BLaER1 treated with 17β-estradiol and CSF1 and Interleukin-3, amounts not matched to agents 10 nM and 100 nM (cell line): Measurements from ENCODE around the gene FNDC3B.

ENCODE experiments used
- H3K27ac ChIP-seq, 11 experiments: shearing (Covaris generic); formaldehyde crosslinking; 2 replicates each; pipeline ENCODE4 v1.8.1; 2022
- H3K27me3 ChIP-seq, 11 experiments: shearing (Covaris generic); formaldehyde crosslinking; 2 replicates each; pipeline ENCODE4 v1.8.1; 2022
- H3K36me3 ChIP-seq, 11 experiments: shearing (Covaris generic); formaldehyde crosslinking; 2 replicates each; pipeline ENCODE4 v1.8.1; 2022
- H3K4me1 ChIP-seq, 10 experiments: shearing (Covaris generic); formaldehyde crosslinking; 2 replicates each; pipeline ENCODE4 v1.8.1; 2022
- H3K4me2 ChIP-seq, 11 experiments: shearing (Covaris generic); formaldehyde crosslinking; 2 replicates each; pipeline ENCODE4 v1.8.1; 2022
- H3K4me3 ChIP-seq, 10 experiments: shearing (Covaris generic); formaldehyde crosslinking; 2 replicates each; pipeline ENCODE4 v1.8.1; 2022
- H3K9ac ChIP-seq, 11 experiments: shearing (Covaris generic); formaldehyde crosslinking; 2 replicates each; pipeline ENCODE4 v1.8.1; 2022
- H3K9me3 ChIP-seq, 11 experiments: shearing (Covaris generic); formaldehyde crosslinking; replicated peaks in 1 of 11; 2 replicates each; pipeline ENCODE4 v1.8.1; 2022
- H4K20me1 ChIP-seq, 11 experiments: shearing (Covaris generic); formaldehyde crosslinking; 2 replicates each; pipeline ENCODE4 v1.8.1; 2022
- Cebpa-rat ChIP-seq, 11 experiments: shearing (Covaris generic); IDR thresholded peaks; 2 replicates each; pipeline ENCODE4 v1.8.1; 2022

Gene FNDC3B

GRCh38 chr3:172143739-172144497 is 104.5 kb downstream of the FNDC3B start:
- no peak for TF ChIP-seq Cebpa-rat (IDR thresholded peaks at IDR 0.05)
- no peaks in the 10 kb centered on the region for H3K27me3 ChIP-seq
- H3K9me3 ChIP-seq, result no peaks in the 10 kb centered on the region
- no peak overlapping the region for H3K9ac ChIP-seq
- H3K4me1 ChIP-seq, result peaks cover 11 to 97% (median 65%) of the 10 kb centered on the region in 10 experiments; a peak in 19 of 20 replicates
- peak overlapping the region in 1 of 11 experiments; percentile 39; a peak in 3 of 22 replicates for H3K27ac ChIP-seq
- H3K4me3 ChIP-seq, result no peak overlapping the region
- H4K20me1 ChIP-seq, result peaks cover 0 to 51% (median 7%) of the 10 kb centered on the region in 11 experiments; a peak in 7 of 22 replicates
- peak overlapping the region in 3 of 11 experiments; percentile 64 to 75 (median 65); a peak in 6 of 22 replicates for H3K4me2 ChIP-seq
- H3K36me3 ChIP-seq, result peaks cover 0 to 9% (median 0%) of the 10 kb centered on the region in 11 experiments; a peak in 5 of 22 replicates

DNA sequence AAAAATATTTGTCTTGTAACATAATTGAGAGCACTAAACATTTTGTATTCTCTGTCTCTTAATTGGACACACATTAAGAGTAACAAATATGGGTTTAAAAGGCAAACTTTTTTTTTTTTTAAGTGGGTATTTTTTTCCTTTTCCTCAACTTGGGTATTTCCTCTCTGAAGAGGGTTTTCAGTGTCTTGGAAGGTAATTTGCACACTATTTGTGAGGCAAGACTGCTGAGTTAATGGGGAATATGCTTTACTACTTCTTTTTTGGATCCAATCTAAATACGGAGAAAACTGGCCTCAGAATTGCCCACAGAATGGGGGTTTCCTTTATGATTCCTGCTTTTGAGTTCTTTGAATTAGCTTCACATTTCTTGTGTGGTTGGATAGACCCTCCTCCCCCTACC is 105.2 kb downstream of the FNDC3B start:
- Histone ChIP-seq H3K4me2 (peak overlapping the region in 5 of 11 experiments; percentile 7 to 75 (median 64); a peak in 9 of 22 replicates), H3K4me3 (no peak overlapping the region), H3K27ac (peak overlapping the region in 2 of 11 experiments; percentile 8 to 39; a peak in 3 of 22 replicates), H3K4me1 (peaks cover 11 to 97% (median 62%) of the 10 kb centered on the region in 10 experiments; a peak in 19 of 20 replicates), H3K36me3 (peaks cover 0 to 8% (median 0%) of the 10 kb centered on the region in 11 experiments; a peak in 5 of 22 replicates), H3K9me3 (no peaks in the 10 kb centered on the region), H3K27me3 (no peaks in the 10 kb centered on the region), H3K9ac (peak overlapping the region in 1 of 11 experiments; percentile 25; a peak in 1 of 22 replicates), H4K20me1 (peaks cover 0 to 56% (median 7%) of the 10 kb centered on the region in 11 experiments; a peak in 7 of 22 replicates)
- no peak for TF ChIP-seq Cebpa-rat (IDR thresholded peaks at IDR 0.05)

DNA sequence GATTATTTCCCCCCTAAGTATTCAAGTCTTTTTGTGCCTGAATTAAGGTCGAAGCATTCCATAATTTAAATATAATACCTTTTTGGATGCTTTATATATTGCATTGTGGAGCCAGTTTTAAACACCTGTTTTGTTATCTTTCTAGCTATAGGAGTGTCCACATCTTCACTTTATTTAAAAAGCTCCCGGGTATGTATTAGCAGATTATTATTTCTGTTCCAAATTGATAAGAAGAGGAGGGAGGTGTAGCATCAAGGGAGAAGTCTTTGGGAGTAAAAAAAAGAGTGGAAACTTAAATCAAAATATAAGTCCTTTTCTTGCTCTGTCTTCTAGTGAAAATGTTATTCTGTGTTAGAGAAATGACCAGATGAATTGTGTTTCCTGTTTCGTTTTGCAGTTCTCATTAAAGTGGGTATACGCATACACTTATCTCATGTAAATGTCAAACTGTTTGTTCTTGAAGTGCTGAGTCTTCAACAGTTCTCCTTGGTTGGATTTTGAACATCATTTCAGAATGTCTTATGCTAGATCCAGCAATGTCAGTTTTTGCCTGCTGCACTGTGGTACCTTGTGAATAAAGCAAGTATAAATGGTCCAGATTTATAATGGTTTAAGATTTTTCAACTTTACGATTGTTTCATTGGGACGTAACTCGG is 105.8 kb downstream of the FNDC3B start:
- peaks cover 0 to 56% (median 7%) of the 10 kb centered on the region in 11 experiments; a peak in 7 of 22 replicates for H4K20me1 ChIP-seq
- H3K36me3 ChIP-seq, result peaks cover 0 to 4% (median 0%) of the 10 kb centered on the region in 11 experiments; a peak in 3 of 22 replicates
- H3K9me3 ChIP-seq, result no peaks in the 10 kb centered on the region
- peak overlapping the region in 1 of 11 experiments; percentile 25; a peak in 1 of 22 replicates for H3K9ac ChIP-seq
- peak overlapping the region in 5 of 11 experiments; percentile 7 to 75 (median 64); a peak in 9 of 22 replicates for H3K4me2 ChIP-seq
- H3K27me3 ChIP-seq, result no peaks in the 10 kb centered on the region
- H3K27ac ChIP-seq, result peak overlapping the region in 3 of 11 experiments; percentile 2 to 39 (median 8); a peak in 4 of 22 replicates
- peaks cover 6 to 97% (median 56%) of the 10 kb centered on the region in 10 experiments; a peak in 19 of 20 replicates for H3K4me1 ChIP-seq
- H3K4me3 ChIP-seq, result no peak overlapping the region
- no peak for TF ChIP-seq Cebpa-rat (IDR thresholded peaks at IDR 0.05)

DNA sequence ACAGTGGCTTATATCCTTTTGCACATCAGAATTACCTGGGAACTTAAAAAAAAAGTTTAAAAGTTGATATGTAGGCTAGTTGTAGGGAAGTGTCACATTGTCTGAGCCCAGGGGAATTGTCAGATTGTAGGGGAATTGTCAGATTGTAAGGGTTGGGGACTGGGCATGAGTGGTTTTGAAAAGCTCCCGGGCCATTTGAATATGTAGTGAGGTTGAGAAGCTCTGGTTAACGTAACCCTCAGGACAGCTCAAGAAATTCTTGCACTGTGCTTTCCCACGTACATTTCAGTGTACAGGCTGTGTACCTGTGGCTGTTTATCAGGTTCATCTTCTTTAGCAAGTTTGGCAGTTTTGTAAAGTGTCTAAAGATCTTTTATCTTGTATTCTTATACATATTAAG is 107.0 kb downstream of the FNDC3B start:
- no peak for TF ChIP-seq Cebpa-rat (IDR thresholded peaks at IDR 0.05)
- Histone ChIP-seq H3K4me3 (no peak overlapping the region), H4K20me1 (peaks cover 0 to 62% (median 7%) of the 10 kb centered on the region in 11 experiments; a peak in 7 of 22 replicates), H3K4me1 (peaks cover 0 to 96% (median 44%) of the 10 kb centered on the region in 10 experiments; a peak in 16 of 20 replicates), H3K9me3 (no peaks in the 10 kb centered on the region), H3K9ac (no peak overlapping the region), H3K36me3 (peaks cover 0 to 4% (median 0%) of the 10 kb centered on the region in 11 experiments; a peak in 3 of 22 replicates), H3K27me3 (no peaks in the 10 kb centered on the region), H3K27ac (0 out of 22 replicates have a peak overlapping the region, but pooled peaks of 1 of the 11 experiments have one; percentile 5), H3K4me2 (peak overlapping the region in 1 of 11 experiments; percentile 65; a peak in 2 of 22 replicates)

GRCh38 chr3:172147113-172147818 is 107.9 kb downstream of the FNDC3B start:
- H3K4me1 ChIP-seq, result peaks cover 1 to 96% (median 39%) of the 10 kb centered on the region in 10 experiments; a peak in 17 of 20 replicates
- no peak overlapping the region for H3K27ac ChIP-seq
- H3K27me3 ChIP-seq, result no peaks in the 10 kb centered on the region
- H3K9me3 ChIP-seq, result no peaks in the 10 kb centered on the region
- H3K4me3 ChIP-seq, result no peak overlapping the region
- H3K36me3 ChIP-seq, result peaks cover 0 to 10% (median 0%) of the 10 kb centered on the region in 11 experiments; a peak in 3 of 22 replicates
- no peak overlapping the region for H3K9ac ChIP-seq
- peak in 1 of 11 experiments; percentile 35; a peak in 1 of 22 replicates for TF ChIP-seq Cebpa-rat (IDR thresholded peaks at IDR 0.05)
- peak overlapping the region in 4 of 11 experiments; percentile 32 to 71 (median 60); a peak in 5 of 22 replicates for H3K4me2 ChIP-seq
- H4K20me1 ChIP-seq, result peaks cover 2 to 62% (median 12%) of the 10 kb centered on the region in 11 experiments; a peak in 10 of 22 replicates

DNA sequence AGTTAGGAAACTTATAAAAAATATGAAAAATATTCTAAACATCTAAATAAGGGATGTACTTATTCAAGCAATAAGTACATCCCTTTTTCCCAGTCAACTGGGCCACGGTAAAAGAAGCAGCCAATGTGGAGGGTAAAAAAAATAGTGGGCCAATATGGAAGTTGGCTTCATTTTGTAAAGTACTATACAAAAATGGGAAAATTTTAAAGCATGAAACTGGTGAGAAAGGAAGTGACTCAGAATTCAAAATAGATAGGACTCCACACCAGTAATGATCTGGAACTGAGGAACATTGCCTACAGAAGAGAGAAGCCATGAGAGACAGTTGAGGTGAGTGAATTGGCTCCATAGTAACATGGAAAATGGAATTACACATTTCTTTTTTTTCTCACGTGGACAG is 108.9 kb downstream of the FNDC3B start:
- H3K27ac ChIP-seq, result no peak overlapping the region
- peak overlapping the region in 6 of 11 experiments; percentile 36 to 71 (median 46); a peak in 11 of 22 replicates for H3K4me2 ChIP-seq
- no peak for TF ChIP-seq Cebpa-rat (IDR thresholded peaks at IDR 0.05)
- H3K4me3 ChIP-seq, result 0 out of 20 replicates have a peak overlapping the region, but pooled peaks of 1 of the 10 experiments have one; percentile 4
- H3K9me3 ChIP-seq, result no peaks in the 10 kb centered on the region
- peaks cover 11 to 96% (median 39%) of the 10 kb centered on the region in 10 experiments for H3K4me1 ChIP-seq
- peaks cover 12 to 65% (median 18%) of the 10 kb centered on the region in 11 experiments; a peak in 14 of 22 replicates for H4K20me1 ChIP-seq
- H3K9ac ChIP-seq, result no peak overlapping the region
- no peaks in the 10 kb centered on the region for H3K27me3 ChIP-seq
- peaks cover 0 to 11% (median 0%) of the 10 kb centered on the region in 11 experiments; a peak in 3 of 22 replicates for H3K36me3 ChIP-seq

GRCh38 chr3:172148702-172149565 is 109.6 kb downstream of the FNDC3B start:
- Histone ChIP-seq H3K4me3 (0 out of 20 replicates have a peak overlapping the region, but pooled peaks of 1 of the 10 experiments have one; percentile 4), H3K27ac (peak overlapping the region in 1 of 11 experiments; percentile 0; a peak in 1 of 22 replicates), H3K4me2 (peak overlapping the region in 6 of 11 experiments; percentile 36 to 71 (median 46); a peak in 11 of 22 replicates), H3K9ac (no peak overlapping the region), H3K9me3 (no peaks in the 10 kb centered on the region), H3K4me1 (peaks cover 15 to 100% (median 45%) of the 10 kb centered on the region in 10 experiments), H3K27me3 (no peaks in the 10 kb centered on the region), H4K20me1 (peaks cover 17 to 72% (median 23%) of the 10 kb centered on the region in 11 experiments; a peak in 16 of 22 replicates), H3K36me3 (peaks cover 0 to 11% (median 0%) of the 10 kb centered on the region in 11 experiments; a peak in 3 of 22 replicates)
- TF ChIP-seq Cebpa-rat (IDR thresholded peaks at IDR 0.05), result no peak
